ENCODE results near the gene IPO9.
"Not testable (repeated sequence)": the region's sequence is repeated elsewhere in the genome, so short reads cannot be mapped to it uniquely, and the experiment has no call there.

IPO9 gene

DNA sequence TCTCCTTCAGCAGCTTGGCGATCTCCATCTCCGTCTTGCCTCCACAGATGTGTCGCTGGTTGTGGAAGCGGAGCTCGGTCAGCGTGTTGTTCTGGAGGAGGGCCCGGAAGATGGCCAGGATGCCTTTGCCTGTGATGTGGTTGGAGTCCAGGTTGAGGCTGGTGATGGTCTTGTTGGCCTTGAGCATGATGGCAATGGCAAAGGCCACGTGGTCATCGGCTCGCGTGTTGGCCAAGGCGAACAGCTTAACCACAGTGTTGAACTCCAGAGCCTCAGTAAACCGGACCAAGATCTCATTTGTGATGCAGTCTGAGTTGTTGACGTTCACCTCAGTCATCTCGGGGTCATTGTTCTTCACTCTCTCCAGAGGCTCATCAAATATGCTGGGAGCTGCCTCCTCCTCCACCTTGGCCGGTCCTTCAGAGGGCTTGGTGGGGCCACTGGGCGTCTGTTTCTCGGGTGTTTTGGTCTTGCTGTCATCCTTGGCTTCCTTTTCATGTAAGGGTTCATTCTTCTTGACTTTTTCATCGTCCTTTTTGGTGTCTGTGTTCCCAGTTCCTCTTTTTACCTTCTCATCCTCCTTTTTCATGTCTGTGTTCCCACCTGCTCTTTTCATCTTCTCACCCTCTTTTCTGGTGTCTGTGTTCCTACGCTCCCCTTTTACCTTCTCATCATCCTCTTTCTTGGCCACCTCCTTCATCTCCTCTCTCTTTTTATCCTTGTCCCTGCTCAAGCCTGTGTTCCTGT, 70.9 kb downstream of the IPO9 start:
- H3K4me3 ChIP-seq (ENCODE audit: control insufficient read depth, low read depth, low read length), result no peak overlapping the region
- no peak for DNase-seq (ENCODE audit: low read depth)
- TF ChIP-seq, protein P1, sequence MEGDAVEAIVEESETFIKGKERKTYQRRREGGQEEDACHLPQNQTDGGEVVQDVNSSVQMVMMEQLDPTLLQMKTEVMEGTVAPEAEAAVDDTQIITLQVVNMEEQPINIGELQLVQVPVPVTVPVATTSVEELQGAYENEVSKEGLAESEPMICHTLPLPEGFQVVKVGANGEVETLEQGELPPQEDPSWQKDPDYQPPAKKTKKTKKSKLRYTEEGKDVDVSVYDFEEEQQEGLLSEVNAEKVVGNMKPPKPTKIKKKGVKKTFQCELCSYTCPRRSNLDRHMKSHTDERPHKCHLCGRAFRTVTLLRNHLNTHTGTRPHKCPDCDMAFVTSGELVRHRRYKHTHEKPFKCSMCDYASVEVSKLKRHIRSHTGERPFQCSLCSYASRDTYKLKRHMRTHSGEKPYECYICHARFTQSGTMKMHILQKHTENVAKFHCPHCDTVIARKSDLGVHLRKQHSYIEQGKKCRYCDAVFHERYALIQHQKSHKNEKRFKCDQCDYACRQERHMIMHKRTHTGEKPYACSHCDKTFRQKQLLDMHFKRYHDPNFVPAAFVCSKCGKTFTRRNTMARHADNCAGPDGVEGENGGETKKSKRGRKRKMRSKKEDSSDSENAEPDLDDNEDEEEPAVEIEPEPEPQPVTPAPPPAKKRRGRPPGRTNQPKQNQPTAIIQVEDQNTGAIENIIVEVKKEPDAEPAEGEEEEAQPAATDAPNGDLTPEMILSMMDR (IDR thresholded peaks at IDR 0.05; ENCODE audit: control insufficient read depth, insufficient read depth, low read depth, low read length, missing control alignments), result no peak

DNA sequence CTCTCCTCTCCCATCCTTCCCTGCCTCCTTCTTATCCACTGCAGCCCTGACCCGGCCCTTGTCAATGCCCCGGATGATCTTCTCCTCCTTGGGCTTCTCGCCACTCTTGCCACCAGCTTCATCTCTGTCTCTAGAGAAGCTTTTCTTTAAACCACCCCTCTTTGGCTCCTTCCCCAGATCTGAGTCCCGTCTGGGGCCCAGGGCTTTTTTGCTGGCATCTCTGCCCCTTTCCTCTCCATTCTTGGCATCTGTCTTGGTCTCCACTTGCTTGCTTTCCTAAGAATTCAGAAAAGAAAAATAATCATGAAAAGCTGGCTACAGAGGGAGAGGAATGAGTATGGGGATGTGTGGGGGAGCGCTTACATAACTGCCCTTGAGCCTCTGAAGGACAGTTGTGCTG, 71.5 kb downstream of the IPO9 start:
- TF ChIP-seq, protein P1 (IDR thresholded peaks at IDR 0.05; ENCODE audit: control insufficient read depth, insufficient read depth, low read depth, low read length, missing control alignments), result no peak
- no peak overlapping the region for H3K4me3 ChIP-seq (ENCODE audit: control insufficient read depth, low read depth, low read length)
- no peak for DNase-seq (ENCODE audit: low read depth)

DNA sequence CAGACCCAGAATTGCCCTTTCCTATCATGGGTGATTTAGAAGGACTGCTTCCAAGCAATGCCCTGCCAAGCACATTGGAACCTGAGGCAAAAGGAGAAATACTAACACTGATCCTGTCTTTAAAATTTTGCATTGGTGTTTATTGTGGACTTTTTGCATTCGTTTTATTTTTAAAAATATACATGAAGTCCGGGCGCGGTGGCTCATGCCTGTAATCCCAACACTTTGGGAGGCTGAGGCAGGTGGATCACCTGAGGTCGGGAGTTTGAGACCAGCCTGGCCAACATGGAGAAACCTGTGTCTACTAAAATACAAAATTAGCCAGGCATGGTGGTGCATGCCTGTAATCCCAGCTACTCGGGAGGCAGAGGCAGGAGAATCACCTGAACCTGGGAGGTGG, 72.1 kb downstream of the IPO9 start:
- DNase-seq (ENCODE audit: low read depth); H3K4me3 ChIP-seq (ENCODE audit: control insufficient read depth, low read depth, low read length): not testable (repeated sequence)

DNA sequence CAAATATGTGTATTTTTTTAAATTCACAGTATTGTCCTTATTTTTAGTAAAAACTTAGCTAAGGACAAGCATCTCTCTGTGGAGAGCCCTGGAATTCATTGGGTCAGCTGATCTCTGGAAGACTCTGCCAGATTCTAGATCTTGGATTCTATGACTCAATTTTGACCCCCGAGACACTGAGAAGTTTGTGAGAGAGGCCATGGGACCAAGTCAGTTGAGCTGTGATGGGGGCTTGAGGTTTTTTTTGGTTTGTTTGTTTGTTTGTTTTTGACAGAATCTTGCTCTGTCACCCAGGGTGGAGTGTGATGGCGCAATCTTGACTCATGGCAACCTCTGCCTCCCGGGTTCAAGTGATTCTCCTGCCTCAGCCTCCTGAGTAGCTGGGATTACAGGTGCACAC, 73.2 kb downstream of the IPO9 start:
- DNase-seq (ENCODE audit: low read depth), result no peak
- TF ChIP-seq, protein P1 (IDR thresholded peaks at IDR 0.05; ENCODE audit: control insufficient read depth, insufficient read depth, low read depth, low read length, missing control alignments), result no peak
- H3K4me3 ChIP-seq (ENCODE audit: control insufficient read depth, low read depth, low read length), result no peak overlapping the region

DNA sequence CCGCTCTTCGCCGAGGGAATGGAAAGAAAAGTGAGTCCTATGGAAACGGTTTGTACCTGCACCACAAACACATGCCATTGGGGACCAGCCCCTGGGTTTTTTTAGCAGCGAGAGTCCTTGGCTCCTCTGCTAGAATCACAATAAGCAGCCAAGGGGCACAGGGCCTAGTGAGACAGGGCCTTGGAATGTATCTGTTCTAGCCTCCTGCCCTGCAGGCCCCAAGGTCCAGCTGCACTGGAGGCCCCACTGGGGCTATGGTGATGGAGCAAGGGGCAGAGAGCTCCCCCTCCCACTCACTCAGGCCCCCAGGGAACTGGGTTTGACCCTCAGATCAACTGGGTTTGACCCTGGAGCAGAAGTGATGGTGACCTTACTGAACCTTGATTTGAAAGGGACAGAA, 74.2 kb downstream of the IPO9 start:
- TF ChIP-seq, protein P1 (IDR thresholded peaks at IDR 0.05; ENCODE audit: control insufficient read depth, insufficient read depth, low read depth, low read length, missing control alignments), result no peak
- DNase-seq (ENCODE audit: low read depth), result no peak
- no peak overlapping the region for H3K4me3 ChIP-seq (ENCODE audit: control insufficient read depth, low read depth, low read length)

DNA sequence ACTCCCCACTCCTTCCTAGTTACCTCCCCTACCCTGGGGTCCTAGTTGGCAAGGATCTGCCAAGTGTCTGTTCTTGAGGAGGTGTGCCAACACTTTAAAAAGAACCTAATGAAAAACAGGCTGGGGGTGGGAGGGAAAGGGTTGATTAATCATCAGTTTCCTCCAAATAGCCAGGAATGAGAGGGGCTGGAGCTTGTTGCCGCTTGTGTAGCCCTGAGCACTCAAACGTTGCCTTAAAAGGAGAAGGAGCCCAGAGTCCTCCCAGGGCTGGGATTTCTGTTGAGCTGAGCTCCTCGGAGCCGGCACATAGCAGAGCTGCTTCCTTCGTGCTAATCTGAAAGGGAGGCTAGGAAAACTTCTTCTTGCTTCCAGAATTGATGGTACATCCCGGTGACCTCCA, 75.6 kb downstream of the IPO9 start:
- TF ChIP-seq, protein P1 (IDR thresholded peaks at IDR 0.05; ENCODE audit: control insufficient read depth, insufficient read depth, low read depth, low read length, missing control alignments), result no peak
- peak; percentile 74 for DNase-seq (ENCODE audit: low read depth)
- H3K4me3 ChIP-seq (ENCODE audit: control insufficient read depth, low read depth, low read length), result no peak overlapping the region

DNA sequence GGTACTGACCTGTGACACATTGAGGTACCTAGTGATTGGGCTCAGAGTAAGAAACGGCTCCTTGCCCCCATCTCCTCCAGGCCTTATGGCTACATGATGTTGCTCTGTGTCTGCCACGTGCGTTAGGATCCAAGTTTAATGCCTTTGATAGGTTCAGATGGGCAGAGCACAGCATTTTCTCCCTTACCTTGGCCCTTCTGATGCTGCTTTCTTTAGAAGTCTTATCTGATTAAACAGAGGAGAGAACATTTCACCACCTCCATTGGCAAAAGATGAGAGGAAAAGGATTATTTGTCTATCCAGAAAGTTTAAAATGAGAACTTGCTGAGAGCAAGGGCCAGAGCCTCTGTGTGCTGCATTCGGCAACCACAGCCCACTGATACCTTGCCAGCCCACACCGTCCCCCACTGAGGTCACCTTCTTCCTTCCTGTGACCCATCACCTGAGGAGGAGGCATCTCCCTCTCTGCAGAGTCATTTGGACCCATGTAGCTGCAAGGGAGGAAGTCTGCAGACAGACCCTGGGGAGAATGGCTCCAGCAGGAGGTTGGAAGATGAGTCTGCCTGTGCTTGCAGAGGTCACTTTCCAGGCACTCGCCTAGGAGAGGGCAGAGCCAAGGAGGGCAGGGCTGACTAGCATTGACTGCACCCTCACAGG, 76.4 kb downstream of the IPO9 start:
- DNase-seq (ENCODE audit: low read depth), result no peak
- TF ChIP-seq, protein P1 (IDR thresholded peaks at IDR 0.05; ENCODE audit: control insufficient read depth, insufficient read depth, low read depth, low read length, missing control alignments), result no peak
- H3K4me3 ChIP-seq (ENCODE audit: control insufficient read depth, low read depth, low read length), result no peak overlapping the region

Data from AG09309 (cell line).